Liver (tissue), 9 donors: ENCODE measurements around the gene THOC2. TPM values are rescaled to one million over a fixed set of nuclear protein-coding genes. Genes with fewer than 3 reads are reported as not detected.
"Not testable (repeated sequence)": the region's sequence is repeated elsewhere in the genome, so short reads cannot be mapped to it uniquely, and the experiment has no call there.

Experiments used
- DNase-seq: peaks from one replicate; pipeline ENCODE4 v3.0.0-alpha.2; 2017; ENCODE audit warnings: low spot score
- H3K27ac ChIP-seq, 2 donors: one replicate each; pipeline ENCODE4 v1.7.0; 2013; ENCODE audit warnings: inconsistent platforms in 2 of 2, low read length in 2 of 2, control low read depth in 1 of 2, low read depth in 1 of 2, mild to moderate bottlenecking in 1 of 2
- H3K27me3 ChIP-seq, 4 donors: one replicate each; pipeline versions ENCODE4 v1.6.1 to v1.7.0; 2013; ENCODE audit warnings: low read length in 3 of 4, inconsistent platforms in 1 of 4, mild to moderate bottlenecking in 1 of 4, moderate library complexity in 1 of 4; ENCODE audit not compliant: control insufficient read depth in 4 of 4, insufficient read depth in 4 of 4
- H3K36me3 ChIP-seq, 4 donors: one replicate each; pipeline versions ENCODE4 v1.6.1 to v1.7.0; 2013; ENCODE audit warnings: low read length in 3 of 4, mild to moderate bottlenecking in 3 of 4, low read depth in 1 of 4, moderate library complexity in 1 of 4; ENCODE audit not compliant: control insufficient read depth in 4 of 4, insufficient read depth in 3 of 4
- H3K4me1 ChIP-seq, 4 donors: one replicate each; pipeline versions ENCODE4 v1.6.1 to v1.7.0; 2013; ENCODE audit warnings: low read length in 3 of 4, mild to moderate bottlenecking in 3 of 4, moderate library complexity in 1 of 4; ENCODE audit not compliant: control insufficient read depth in 4 of 4, insufficient read depth in 4 of 4
- H3K4me3 ChIP-seq, 3 donors: one replicate each; pipeline versions ENCODE4 v1.6.1 to v1.7.0; 2013; ENCODE audit warnings: low read length in 3 of 3, control low read depth in 1 of 3, low read depth in 1 of 3, mild to moderate bottlenecking in 1 of 3
- H3K9ac ChIP-seq, 2 donors: one replicate each; pipeline ENCODE4 v1.7.0; 2013; ENCODE audit warnings: low read length in 2 of 2, mild to moderate bottlenecking in 2 of 2, moderate library complexity in 2 of 2, control low read depth in 1 of 2, low read depth in 1 of 2
- H3K9me3 ChIP-seq, 4 donors: one replicate each; pipeline versions ENCODE4 v1.6.1 to v1.7.0; 2013; ENCODE audit warnings: low read length in 3 of 4; ENCODE audit not compliant: control insufficient read depth in 4 of 4
- CTCF ChIP-seq: fragments of 150-350 bp; IDR thresholded peaks from 2 replicates; pipeline ENCODE4 v1.5.1; 2017; ENCODE audit warnings: improper control_type of control experiment, low read depth, low read length; ENCODE audit not compliant: missing input control
- EGR1 ChIP-seq, 2 donors: IDR thresholded peaks; 2 replicates each; pipeline ENCODE4 v1.6.1; 2016 to 2018; ENCODE audit warnings: antibody characterized with exemption in 2 of 2, low read depth in 2 of 2
- FOXA1 ChIP-seq: IDR thresholded peaks from 2 replicates; pipeline ENCODE4 v1.6.1; 2016; ENCODE audit warnings: antibody characterized with exemption
- FOXA2 ChIP-seq: IDR thresholded peaks from 2 replicates; pipeline ENCODE4 v1.6.1; 2016; ENCODE audit warnings: antibody characterized with exemption
- GABPA ChIP-seq, 2 donors: IDR thresholded peaks in 1 of 2; conservative IDR thresholded peaks in 1 of 2; 2 replicates each; pipeline ENCODE4 v1.6.1; 2016; ENCODE audit warnings: antibody characterized with exemption in 2 of 2, mild to moderate bottlenecking in 1 of 2, moderate library complexity in 1 of 2
- HNF4A ChIP-seq, 2 donors: conservative IDR thresholded peaks; 2 replicates each; pipeline ENCODE4 v1.6.1; 2016; ENCODE audit warnings: antibody characterized with exemption in 2 of 2, mild to moderate bottlenecking in 2 of 2
- JUND ChIP-seq, 2 donors: IDR thresholded peaks; 2 replicates each; pipeline ENCODE4 v1.6.1; 2016; ENCODE audit warnings: antibody characterized with exemption in 2 of 2
- MAX ChIP-seq: IDR thresholded peaks from 2 replicates; pipeline ENCODE4 v1.6.1; 2016; ENCODE audit warnings: antibody characterized with exemption
- RAD21 ChIP-seq, 2 donors: IDR thresholded peaks; 2 replicates each; pipeline ENCODE4 v1.6.1; 2016; ENCODE audit warnings: antibody characterized with exemption in 2 of 2, mild to moderate bottlenecking in 2 of 2
- REST ChIP-seq: IDR thresholded peaks from 2 replicates; pipeline ENCODE4 v1.6.1; 2016; ENCODE audit warnings: antibody characterized with exemption, mild to moderate bottlenecking
- SP1 ChIP-seq: IDR thresholded peaks from 2 replicates; pipeline ENCODE4 v1.6.1; 2018; ENCODE audit warnings: antibody characterized with exemption, mild to moderate bottlenecking
- TAF1 ChIP-seq: conservative IDR thresholded peaks from 2 replicates; pipeline ENCODE4 v1.6.1; 2016; ENCODE audit warnings: antibody characterized with exemption, mild to moderate bottlenecking
- YY1 ChIP-seq: IDR thresholded peaks from 2 replicates; pipeline ENCODE4 v1.6.1; 2016; ENCODE audit warnings: antibody characterized with exemption, mild to moderate bottlenecking
- ZBTB33 ChIP-seq: IDR thresholded peaks from 2 replicates; pipeline ENCODE4 v1.6.1; 2016; ENCODE audit warnings: antibody characterized with exemption
- WGBS: extraction: QIAGEN DNeasy Blood & Tissue Kit; methylation state at CpG from one replicate; pipeline ENCODE4 v1.1.7; 2013; 5-methylcytosine and 5-hydroxymethylcytosine counted together
- polyA plus RNA-seq, 2 donors: library from polyadenylated mRNA; stranded (reverse) in 1 of 2; unstranded in 1 of 2; fragments of 200-250 nt in 1 of 2; fragments of >200 nt in 1 of 2; fragmentation: Nextera tagmentation in 1 of 2; extraction: Ambion mirVana in 1 of 2; gene quantifications; one replicate each; pipeline versions ENCODE4 v1.2.1 to v1.2.3, GENCODE V29; 2013 to 2015
- total RNA-seq, 2 donors: library from RNA; depleted of rRNA; stranded (reverse); fragments of >200 nt; gene quantifications; one replicate each; pipeline ENCODE4 v1.2.3, GENCODE V29; 2014
- donor health status: healthy.
- donor health status: healthy.
- donor health status: healthy.
- donor health status: healthy.
- donor health status: healthy.

THOC2 gene
- total and polyA plus RNA-seq, 4 donors = 10.6 to 55.9 (median 40.7) TPM

DNA sequence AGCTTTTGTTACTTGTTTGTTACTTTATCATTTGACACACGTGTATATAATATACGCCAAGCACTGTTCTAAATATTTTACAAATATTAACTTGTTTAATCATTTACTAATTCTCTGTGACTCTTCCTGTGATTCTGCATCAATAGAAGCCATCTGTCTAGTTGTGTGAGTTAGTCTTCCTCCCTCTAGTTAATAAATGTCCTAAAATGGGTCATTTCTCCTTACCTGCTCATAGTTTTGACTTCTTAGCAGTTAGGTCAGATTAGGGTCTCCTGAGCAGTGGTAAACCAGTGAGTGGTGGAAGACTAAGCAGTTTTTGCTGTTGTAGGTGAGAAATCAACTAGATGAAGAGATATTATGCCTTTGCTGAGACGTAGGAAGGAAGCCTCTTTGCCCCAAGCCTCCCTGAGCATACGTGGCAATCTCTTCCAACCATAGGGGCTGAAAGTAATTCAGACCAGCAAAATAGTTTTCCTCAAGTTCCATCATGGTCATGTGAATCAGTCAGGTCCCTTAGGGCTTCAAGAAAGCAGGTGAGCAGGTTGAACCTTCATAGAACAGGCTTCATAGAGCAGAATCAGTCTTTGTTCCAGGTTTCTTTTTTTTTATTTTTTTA is 38.7 kb upstream of the THOC2 start:
- Histone ChIP-seq H3K36me3 (no peaks in the 10 kb centered on the region), H3K4me3 (no peak overlapping the region), H3K27me3 (no peaks in the 10 kb centered on the region), H3K9me3 (no peaks in the 10 kb centered on the region), H3K4me1 (peaks cover 0 to 4% (median 0%) of the 10 kb centered on the region in 4 donors), H3K27ac (no peak overlapping the region), H3K9ac (no peak overlapping the region)
- WGBS = 41% methylated on average over 4 of the region's 4 CpGs
- TF ChIP-seq REST (no peak), SP1 (peak; percentile 27)
- no peak for DNase-seq

DNA sequence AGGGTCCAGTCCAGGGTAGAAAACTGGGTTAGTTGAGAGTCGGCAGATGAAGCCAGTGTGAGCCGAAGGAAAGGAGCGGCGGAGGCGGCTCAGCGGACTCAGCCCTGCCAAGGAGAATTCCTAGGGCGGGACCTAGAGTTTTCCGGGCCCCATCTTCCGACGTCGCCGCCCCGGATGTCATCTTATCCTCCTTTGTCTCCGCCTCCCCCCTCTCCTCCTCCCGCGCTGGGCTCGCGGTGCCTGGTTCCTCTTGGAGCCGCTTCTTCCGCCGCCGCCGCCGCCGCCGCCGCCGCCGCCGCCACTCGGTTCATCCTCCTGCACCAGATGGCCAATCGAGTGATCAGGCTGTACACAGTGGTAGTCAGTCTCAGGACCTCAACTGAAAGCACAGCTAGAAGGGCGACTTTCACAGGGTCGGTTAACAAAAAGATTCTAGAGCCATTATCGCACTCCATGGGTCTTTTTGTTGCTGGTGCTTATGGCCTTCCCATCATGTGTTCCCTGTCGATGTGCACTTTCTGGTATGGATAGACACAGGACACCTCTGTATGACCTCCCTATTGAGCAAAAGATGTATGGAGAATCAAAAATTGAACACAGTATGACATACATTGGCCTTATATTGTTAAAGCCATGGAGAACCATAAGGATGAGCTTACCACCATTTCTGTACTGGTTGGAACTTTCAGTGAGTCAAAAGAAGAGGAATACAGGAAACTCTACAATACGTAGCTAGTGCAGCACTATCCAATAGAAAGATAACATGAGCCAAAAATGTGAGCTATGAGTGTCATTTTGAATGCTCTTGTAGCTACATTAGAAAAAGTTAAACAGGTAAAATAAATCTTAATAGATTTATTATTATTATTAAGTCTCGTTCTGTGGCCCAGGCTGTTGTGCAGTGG is 32.4 kb upstream of the THOC2 start:
- Histone ChIP-seq H3K9ac (peak overlapping the region in 1 of 2 donors; percentile 13), H3K36me3 (no peaks in the 10 kb centered on the region), H3K27ac (peak overlapping the region in 1 of 2 donors; percentile 37), H3K9me3 (no peaks in the 10 kb centered on the region), H3K27me3 (no peaks in the 10 kb centered on the region), H3K4me1 (no peaks in the 10 kb centered on the region), H3K4me3 (peak overlapping the region in 2 of 3 donors; percentile 57 to 60)
- no peak for TF ChIP-seq SP1
- TF ChIP-seq FOXA2 = no peak
- TF ChIP-seq HNF4A (conservative IDR thresholded peaks at IDR 0.05) = peak; percentile 10 to 13
- no peak for TF ChIP-seq FOXA1
- TF ChIP-seq MAX = no peak
- TF ChIP-seq TAF1 = no peak
- no peak for TF ChIP-seq CTCF
- TF ChIP-seq RAD21 (IDR thresholded peaks at IDR 0.05) = peak in 1 of 2 donors; percentile 38
- TF ChIP-seq ZBTB33 = peak; percentile 24
- TF ChIP-seq GABPA (IDR thresholded peaks at IDR 0.05 in 1 of 2, conservative IDR thresholded peaks at IDR 0.05 in 1 of 2) = peak; percentile 21 to 76
- no peak for TF ChIP-seq REST
- no peak for TF ChIP-seq EGR1 (IDR thresholded peaks at IDR 0.05; ENCODE audit: low read depth in 2 of 2)
- peak; percentile 59 for TF ChIP-seq YY1
- peak in 1 of 2 donors; percentile 15 for TF ChIP-seq JUND (IDR thresholded peaks at IDR 0.05)
- 7% methylated on average over 38 of the region's 38 CpGs for WGBS
- peak; percentile 62 for DNase-seq

DNA sequence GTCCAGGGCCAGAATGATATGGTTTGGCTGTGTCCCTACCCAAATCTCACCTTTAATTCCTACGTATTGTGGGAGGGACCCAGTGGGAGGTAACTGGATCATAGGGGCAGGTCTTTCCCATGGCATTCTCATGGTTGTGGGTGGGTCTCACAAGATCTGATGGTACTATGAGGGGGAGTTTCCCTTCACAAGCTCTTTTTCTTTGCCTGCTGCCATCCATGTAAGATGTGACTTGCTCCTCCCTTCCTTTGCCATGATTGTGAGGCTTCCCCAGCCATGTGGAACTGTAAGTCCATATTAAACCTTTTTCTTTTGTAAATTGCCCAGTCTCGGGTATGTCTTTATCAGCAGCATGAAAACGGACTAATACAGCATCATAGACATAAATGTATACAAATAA is 27.0 kb upstream of the THOC2 start:
- not testable (repeated sequence) for H3K9me3 ChIP-seq, DNase-seq, H3K27me3 ChIP-seq, H3K9ac ChIP-seq, H3K27ac ChIP-seq, H3K36me3 ChIP-seq, H3K4me3 ChIP-seq, H3K4me1 ChIP-seq
- WGBS = 91% methylated on average over 3 of the region's 3 CpGs
